ENCODE data around the gene CABLES1. TPM values are rescaled to one million over a fixed set of nuclear protein-coding genes. Genes with fewer than 3 reads are reported as not detected.
A peak's percentile ranks its signal among the peaks of the same experiment; 100 is the strongest.

The CABLES1 gene
- polyA plus RNA-seq, 2 of the 4 experiments (the other 2 are of a cell fraction) = 4.5 to 8.6 TPM

GRCh38 chr18:23099621-23100020 lies 35.7 kb upstream of the CABLES1 start:
- DNase-seq (ENCODE audit: low read depth in 1 of 2, low spot score in 1 of 2) (peak; percentile 55 to 95), FAIRE-seq (no peak), ATAC-seq (peak; percentile 93 to 95)
- Histone ChIP-seq H3K9me3 (no peaks in the 10 kb centered on the region), H3K27ac (peak overlapping the region; percentile 86 to 89), H3K4me3 (no peak overlapping the region), H3K4me2 (peak overlapping the region; percentile 56), H3K4me1 (peaks cover 51% of the 10 kb centered on the region)
- TF ChIP-seq ELK1 (IDR thresholded peaks at IDR 0.05; ENCODE audit: low read depth, low read length) (no peak), JUN (IDR thresholded peaks at IDR 0.05) (0 out of 5 replicates have a peak, but pooled peaks of 1 of the 2 experiments have one; percentile 37), PHF8 (IDR thresholded peaks at IDR 0.05; ENCODE audit: borderline replicate concordance, low read depth) (no peak), FOSL2 (IDR thresholded peaks at IDR 0.05) (peak; percentile 44; the same call in 1 of the 2 replicates), FOSL2 (CRISPR knock-in tag; IDR thresholded peaks at IDR 0.05) (peak; percentile 83), CBX2 (IDR thresholded peaks at IDR 0.05; ENCODE audit: borderline replicate concordance, low read depth) (no peak), HOXB5 (CRISPR knock-in tag; IDR thresholded peaks at IDR 0.05) (0 out of 2 replicates have a peak, but pooled peaks have one; percentile 8), CHD2 (IDR thresholded peaks at IDR 0.05; ENCODE audit: low read length, partially characterized antibody) (no peak), TFCP2L1 (CRISPR knock-in tag; IDR thresholded peaks at IDR 0.05) (no peak), MAX (IDR thresholded peaks at IDR 0.05) (peak; percentile 66), EHF (CRISPR knock-in tag; IDR thresholded peaks at IDR 0.05) (no peak), ATOH8 (CRISPR knock-in tag; IDR thresholded peaks at IDR 0.05; ENCODE audit: low read depth) (0 out of 2 replicates have a peak, but pooled peaks have one; percentile 77), SREBF2 (IDR thresholded peaks at IDR 0.05) (no peak), MYC (IDR thresholded peaks at IDR 0.05; ENCODE audit: borderline replicate concordance, low read length) (no peak), CEBPB (IDR thresholded peaks at IDR 0.05) (0 out of 4 replicates have a peak, but pooled peaks of 1 of the 2 experiments have one; percentile 4), EP300 (IDR thresholded peaks at IDR 0.05) (0 out of 5 replicates have a peak, but pooled peaks of 1 of the 2 experiments have one; percentile 43), NFE2L2 (conservative IDR thresholded peaks at IDR 0.05; ENCODE audit: low read length) (no peak), PBX3 (IDR thresholded peaks at IDR 0.05) (0 out of 2 replicates have a peak, but pooled peaks have one; percentile 39), RCOR1 (IDR thresholded peaks at IDR 0.05; ENCODE audit: low read depth, low read length) (no peak), GATA3 (IDR thresholded peaks at IDR 0.05; ENCODE audit: borderline replicate concordance) (peak; percentile 76; the same call in 1 of the 2 replicates), RNF2 (IDR thresholded peaks at IDR 0.05; ENCODE audit: borderline replicate concordance, low read depth) (no peak)
- CTCF ChIA-PET = interaction anchor here (0.9 to 2.1 kb wide), 4 partner anchors 13 to 68 kb away, joined by 3 to 9 read pairs (median 3); no protein-coding TSS in a partner anchor
- WGBS (ENCODE audit: missing lambda C conversion rate) = under 1% methylated on average over 5 of the region's 5 CpGs
- POLR2A ChIA-PET = interaction anchor here (1.7 kb wide), 1 partner anchor 35 kb away, joined by 6 read pairs; the partner anchor contains the start of gene CABLES1

- Histone ChIP-seq H3K27ac (peak overlapping the region; percentile 86 to 89), H3K4me3 (0 out of 3 replicates have a peak overlapping the region, but pooled peaks have one; percentile 1), H3K4me1 (peaks cover 59% of the 10 kb centered on the region), H3K9me3 (no peaks in the 10 kb centered on the region), H3K4me2 (peak overlapping the region; percentile 80)
- CTCF ChIA-PET = interaction anchor here (0.6 to 1.6 kb wide), 5 partner anchors 17 to 151 kb away, joined by 3 to 6 read pairs (median 4); no protein-coding TSS in a partner anchor
- FAIRE-seq (no peak), ATAC-seq (peak; percentile 22 to 58; a peak in 4 of 6 replicates), DNase-seq (ENCODE audit: low read depth in 1 of 2, low spot score in 1 of 2) (peak in 1 of 2 experiments; percentile 86)
- WGBS (ENCODE audit: missing lambda C conversion rate) = 5% methylated on average over 12 of the region's 12 CpGs
- POLR2A ChIA-PET = interaction anchor here (0.8 to 1.4 kb wide), 2 partner anchors 10 to 32 kb away, joined by 3 to 4 read pairs; no protein-coding TSS in a partner anchor
- TF ChIP-seq JUNB (IDR thresholded peaks at IDR 0.05) (no peak), MAX (IDR thresholded peaks at IDR 0.05) (peak; percentile 34; the same call in 1 of the 2 replicates), BCL3 (IDR thresholded peaks at IDR 0.05) (no peak), SMC3 (IDR thresholded peaks at IDR 0.05) (no peak), PBX3 (IDR thresholded peaks at IDR 0.05) (no peak), CTCF (IDR thresholded peaks at IDR 0.05) (no peak), RNF2 (IDR thresholded peaks at IDR 0.05; ENCODE audit: borderline replicate concordance, low read depth) (no peak), POLR2A (IDR thresholded peaks at IDR 0.05; ENCODE audit: low read length) (no peak), ESRRA (IDR thresholded peaks at IDR 0.05; ENCODE audit: borderline replicate concordance, low read length) (no peak), KDM5A (IDR thresholded peaks at IDR 0.05) (no peak), RCOR1 (IDR thresholded peaks at IDR 0.05; ENCODE audit: low read depth, low read length) (no peak), JUN (IDR thresholded peaks at IDR 0.05) (no peak), NFE2L2 (conservative IDR thresholded peaks at IDR 0.05; ENCODE audit: low read length) (no peak), PHF8 (IDR thresholded peaks at IDR 0.05; ENCODE audit: borderline replicate concordance, low read depth) (no peak)
Measured at GRCh38 chr18:23101861-23102432, 33.3 kb upstream of the CABLES1 start.
